Adrenal gland (tissue), 5 donors: ENCODE results near the gene MAS1.

Experiments
- POLR2A ChIP-seq, 2 donors: fragments of 450-650 bp; IDR thresholded peaks; one replicate each; pipeline ENCODE4 v1.6.1; 2017; ENCODE audit warnings: antibody characterized with exemption in 2 of 2, mild to moderate bottlenecking in 2 of 2, moderate library complexity in 1 of 2
- TF ChIP-seq, protein P1 (sequence below), 6 experiments: fragments of 450-650 bp in 4 of 6; fragments of 200-600 bp in 2 of 6; sonication (generic) in 1 of 6; IDR thresholded peaks; 1 replicate in 5 of 6; 2 replicates in 1 of 6; pipeline versions ENCODE4 v1.5.1 to v1.8.0; 2016 to 2021; ENCODE audit warnings: antibody characterized with exemption in 6 of 6, mild to moderate bottlenecking in 2 of 6, moderate library complexity in 1 of 6
- donor health status: DM: no; HTN: no; CAD: no.

DNA sequence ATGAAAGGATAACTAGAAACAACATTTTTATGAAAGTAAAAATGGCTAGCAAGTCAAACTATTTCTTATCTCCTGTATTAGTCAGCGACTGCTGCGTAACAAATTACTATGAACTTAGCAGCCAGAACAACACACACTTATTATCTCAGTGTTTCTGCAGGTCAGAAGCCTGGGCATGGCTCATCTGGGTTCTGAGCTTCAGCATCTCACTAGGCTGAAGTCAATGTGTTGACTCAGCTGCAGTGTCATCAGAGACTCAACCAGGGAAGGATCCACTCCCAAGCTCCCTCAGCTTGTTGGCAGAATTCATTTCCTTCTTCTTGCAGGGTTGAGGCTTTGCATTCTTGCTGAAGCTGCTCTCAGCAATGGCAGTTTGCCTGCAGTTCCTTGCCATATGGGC, 44.8 kb downstream of the MAS1 start:
- TF ChIP-seq, protein P1, sequence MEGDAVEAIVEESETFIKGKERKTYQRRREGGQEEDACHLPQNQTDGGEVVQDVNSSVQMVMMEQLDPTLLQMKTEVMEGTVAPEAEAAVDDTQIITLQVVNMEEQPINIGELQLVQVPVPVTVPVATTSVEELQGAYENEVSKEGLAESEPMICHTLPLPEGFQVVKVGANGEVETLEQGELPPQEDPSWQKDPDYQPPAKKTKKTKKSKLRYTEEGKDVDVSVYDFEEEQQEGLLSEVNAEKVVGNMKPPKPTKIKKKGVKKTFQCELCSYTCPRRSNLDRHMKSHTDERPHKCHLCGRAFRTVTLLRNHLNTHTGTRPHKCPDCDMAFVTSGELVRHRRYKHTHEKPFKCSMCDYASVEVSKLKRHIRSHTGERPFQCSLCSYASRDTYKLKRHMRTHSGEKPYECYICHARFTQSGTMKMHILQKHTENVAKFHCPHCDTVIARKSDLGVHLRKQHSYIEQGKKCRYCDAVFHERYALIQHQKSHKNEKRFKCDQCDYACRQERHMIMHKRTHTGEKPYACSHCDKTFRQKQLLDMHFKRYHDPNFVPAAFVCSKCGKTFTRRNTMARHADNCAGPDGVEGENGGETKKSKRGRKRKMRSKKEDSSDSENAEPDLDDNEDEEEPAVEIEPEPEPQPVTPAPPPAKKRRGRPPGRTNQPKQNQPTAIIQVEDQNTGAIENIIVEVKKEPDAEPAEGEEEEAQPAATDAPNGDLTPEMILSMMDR (IDR thresholded peaks at IDR 0.05): no peak
- TF ChIP-seq POLR2A (IDR thresholded peaks at IDR 0.05): no peak
